ENCODE data around the gene GRAMD1B. TPM values are rescaled to one million over a fixed set of nuclear protein-coding genes. Genes with fewer than 3 reads are reported as not detected.

Gene GRAMD1B
- total and polyA plus RNA-seq, 4 donors = 28.7 to 51.5 (median 45.9) TPM

DNA sequence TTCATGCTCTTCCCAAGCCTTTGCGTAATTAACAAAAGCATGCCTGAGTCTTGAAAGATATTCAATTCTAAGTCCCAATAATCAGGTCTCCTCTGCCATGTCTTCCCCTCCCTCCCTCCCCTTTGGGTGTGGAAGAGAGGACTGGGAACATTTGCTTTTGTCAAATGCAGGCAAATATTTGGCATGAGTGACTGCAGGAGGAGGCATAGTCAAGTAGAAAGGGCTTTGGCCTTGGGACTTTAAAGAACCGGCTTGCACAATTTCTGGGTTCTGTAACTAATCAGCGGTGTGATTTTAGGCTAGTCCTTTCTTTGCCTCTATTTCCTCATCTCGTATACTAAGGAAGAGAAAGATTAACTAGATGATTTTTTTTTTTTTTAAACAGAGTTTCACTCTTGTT, 164.9 kb downstream of the GRAMD1B start:
- H3K4me3 ChIP-seq (ENCODE audit: low read depth, low read length) = no peak overlapping the region
- DNase-seq (ENCODE audit: low read depth in 4 of 6, low spot score in 6 of 6) = no peak
- H3K27ac ChIP-seq (ENCODE audit: low read depth, low read length) = no peak overlapping the region
- H3K27me3 ChIP-seq (ENCODE audit: control insufficient read depth, insufficient read depth, low read length) = no peaks in the 10 kb centered on the region
- WGBS (ENCODE audit: insufficient coverage) = no CpG with 5 or more reads among the region's 4 CpGs
- H3K4me1 ChIP-seq (ENCODE audit: control insufficient read depth, insufficient read depth, low read length) = peaks cover 7% of the 10 kb centered on the region
- H3K9me3 ChIP-seq (ENCODE audit: control insufficient read depth, insufficient read depth, low read length) = no peaks in the 10 kb centered on the region
- peaks cover 58% of the 10 kb centered on the region for H3K36me3 ChIP-seq (ENCODE audit: control insufficient read depth, insufficient read depth, low read length)

DNA sequence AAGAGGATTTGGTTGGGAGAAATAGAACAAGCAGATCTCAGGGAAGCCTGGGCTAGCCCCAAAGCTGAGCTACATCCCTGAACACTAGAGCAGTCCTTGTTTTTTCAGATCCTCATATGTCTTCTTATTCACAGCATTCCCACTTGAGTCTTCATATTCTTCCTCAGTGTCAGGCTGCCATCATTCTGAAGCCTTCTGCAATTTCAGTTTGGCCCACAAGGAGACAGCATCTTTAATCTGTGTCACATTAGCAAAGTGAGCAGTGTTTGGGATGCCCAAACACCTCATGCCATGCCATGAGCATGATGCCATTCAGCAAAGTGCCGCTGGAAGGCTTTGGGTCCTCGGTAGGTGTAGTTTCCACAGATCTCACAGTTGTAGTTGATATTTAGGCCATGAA, 167.8 kb downstream of the GRAMD1B start:
- Histone ChIP-seq H3K4me3 (ENCODE audit: low read depth, low read length) (no peak overlapping the region), H3K36me3 (ENCODE audit: control insufficient read depth, insufficient read depth, low read length) (peaks cover 51% of the 10 kb centered on the region)
- 100% methylated on average over 2 of the region's 2 CpGs for WGBS (ENCODE audit: insufficient coverage)

DNA sequence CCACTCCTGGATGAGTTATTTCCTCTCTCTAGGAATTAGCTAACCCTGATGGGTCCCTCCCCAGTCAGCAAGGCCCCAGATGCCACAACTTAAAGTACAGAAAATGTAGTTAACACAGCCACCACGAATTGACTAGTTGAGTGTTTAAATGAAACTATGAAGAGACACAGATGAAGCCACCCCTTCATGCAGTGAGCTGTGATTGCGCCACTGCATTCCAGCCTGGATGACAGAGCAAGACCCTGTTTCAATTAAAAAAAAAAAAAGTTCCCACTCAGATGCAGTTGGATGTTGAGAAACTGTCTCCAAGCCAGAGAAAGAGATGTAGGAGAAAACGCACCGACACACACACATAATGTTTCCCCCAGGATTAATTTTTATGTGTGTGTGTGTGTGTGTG, 171.1 kb downstream of the GRAMD1B start:
- Histone ChIP-seq H3K9me3 (ENCODE audit: control insufficient read depth, insufficient read depth, low read length) (no peaks in the 10 kb centered on the region), H3K27ac (ENCODE audit: low read depth, low read length) (no peak overlapping the region), H3K27me3 (ENCODE audit: control insufficient read depth, insufficient read depth, low read length) (no peaks in the 10 kb centered on the region), H3K4me3 (ENCODE audit: low read depth, low read length) (no peak overlapping the region), H3K4me1 (ENCODE audit: control insufficient read depth, insufficient read depth, low read length) (no peaks in the 10 kb centered on the region), H3K36me3 (ENCODE audit: control insufficient read depth, insufficient read depth, low read length) (peaks cover 51% of the 10 kb centered on the region)
- 88% methylated on average over 1 of the region's 4 CpGs for WGBS (ENCODE audit: insufficient coverage)
- no peak for DNase-seq (ENCODE audit: low read depth in 4 of 6, low spot score in 6 of 6)

More for the DNA sequence above, 167.8 kb downstream of the GRAMD1B start:
- H3K9me3 ChIP-seq (ENCODE audit: control insufficient read depth, insufficient read depth, low read length) = no peaks in the 10 kb centered on the region
- H3K4me1 ChIP-seq (ENCODE audit: control insufficient read depth, insufficient read depth, low read length) = no peaks in the 10 kb centered on the region
- no peaks in the 10 kb centered on the region for H3K27me3 ChIP-seq (ENCODE audit: control insufficient read depth, insufficient read depth, low read length)
- DNase-seq (ENCODE audit: low read depth in 4 of 6, low spot score in 6 of 6) = no peak
- H3K27ac ChIP-seq (ENCODE audit: low read depth, low read length) = no peak overlapping the region

DNA sequence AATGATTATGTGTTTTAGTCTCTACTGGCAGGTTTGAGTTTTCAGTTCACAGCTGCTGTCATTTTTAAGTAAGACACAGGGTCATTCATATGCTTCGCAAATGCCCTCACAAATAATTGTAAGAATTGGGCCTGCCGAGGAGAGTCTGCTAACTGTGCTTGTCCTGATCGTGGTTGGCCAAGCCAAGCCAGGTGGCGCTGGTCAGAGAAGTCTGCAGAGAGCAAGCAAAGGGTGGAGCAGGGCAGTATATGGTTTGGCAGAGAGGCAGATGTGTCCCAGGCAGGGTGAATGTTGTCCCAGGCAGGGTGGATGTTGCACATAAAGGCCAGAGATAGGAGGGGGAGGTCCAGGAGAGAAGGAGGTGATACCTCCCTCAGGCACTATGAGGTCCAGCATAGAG, 171.7 kb downstream of the GRAMD1B start:
- DNase-seq (ENCODE audit: low read depth in 4 of 6, low spot score in 6 of 6) = no peak

DNA sequence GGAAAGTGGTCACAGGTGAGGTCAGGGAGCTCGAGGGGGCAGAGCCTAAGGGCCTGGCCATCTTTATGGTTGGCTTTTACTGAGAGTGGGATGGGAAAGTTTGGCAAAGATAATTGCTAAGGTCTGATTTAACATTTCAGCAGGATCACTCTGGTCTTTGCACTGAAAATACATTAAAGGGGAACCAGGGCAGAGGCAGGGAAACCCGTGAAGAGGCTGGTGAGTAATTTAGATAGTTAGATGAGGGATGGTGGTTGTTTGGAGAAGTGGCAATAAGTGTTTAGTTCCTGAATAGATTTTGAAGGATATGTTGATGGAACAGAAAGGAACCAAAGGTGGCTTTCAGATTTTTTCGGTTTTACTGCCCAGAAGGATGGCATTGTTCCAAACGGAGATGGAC, 173.6 kb downstream of the GRAMD1B start:
- no peak for DNase-seq (ENCODE audit: low read depth in 4 of 6, low spot score in 6 of 6)
- Histone ChIP-seq H3K27ac (ENCODE audit: low read depth, low read length) (no peak overlapping the region), H3K27me3 (ENCODE audit: control insufficient read depth, insufficient read depth, low read length) (no peaks in the 10 kb centered on the region), H3K4me3 (ENCODE audit: low read depth, low read length) (no peak overlapping the region), H3K4me1 (ENCODE audit: control insufficient read depth, insufficient read depth, low read length) (peaks cover under 1% of the 10 kb centered on the region), H3K9me3 (ENCODE audit: control insufficient read depth, insufficient read depth, low read length) (no peaks in the 10 kb centered on the region), H3K36me3 (ENCODE audit: control insufficient read depth, insufficient read depth, low read length) (peaks cover 64% of the 10 kb centered on the region)
- 90% methylated on average over 4 of the region's 4 CpGs for WGBS (ENCODE audit: insufficient coverage)

More for the DNA sequence above, 171.7 kb downstream of the GRAMD1B start:
- H3K36me3 ChIP-seq (ENCODE audit: control insufficient read depth, insufficient read depth, low read length) = peaks cover 54% of the 10 kb centered on the region
- no peaks in the 10 kb centered on the region for H3K9me3 ChIP-seq (ENCODE audit: control insufficient read depth, insufficient read depth, low read length)
- WGBS (ENCODE audit: insufficient coverage) = 73% methylated on average over 3 of the region's 4 CpGs
- H3K4me1 ChIP-seq (ENCODE audit: control insufficient read depth, insufficient read depth, low read length) = no peaks in the 10 kb centered on the region
- no peaks in the 10 kb centered on the region for H3K27me3 ChIP-seq (ENCODE audit: control insufficient read depth, insufficient read depth, low read length)
- no peak overlapping the region for H3K4me3 ChIP-seq (ENCODE audit: low read depth, low read length)
- H3K27ac ChIP-seq (ENCODE audit: low read depth, low read length) = no peak overlapping the region

DNA sequence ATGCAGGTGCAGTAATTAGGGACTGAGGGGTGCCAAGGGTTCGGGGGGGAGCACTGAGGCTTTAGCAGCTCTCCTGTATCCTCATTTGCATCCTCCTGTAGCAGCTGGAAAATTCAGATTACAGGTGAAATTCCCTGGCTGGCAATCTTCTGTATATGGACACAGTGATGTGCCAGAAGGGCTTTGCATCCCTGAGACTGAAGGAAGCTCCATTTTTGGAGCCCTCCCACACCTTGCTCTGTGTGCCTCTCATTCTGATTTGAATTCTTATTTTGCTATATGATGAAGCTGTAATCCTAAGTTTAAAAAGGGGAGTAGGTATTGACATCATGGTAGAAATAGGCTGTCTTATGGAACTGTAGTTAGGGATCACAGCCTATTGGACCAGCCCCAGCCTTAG, 177.7 kb downstream of the GRAMD1B start:
- WGBS (ENCODE audit: insufficient coverage) = 100% methylated on average over 1 of the region's 1 CpG

DNA sequence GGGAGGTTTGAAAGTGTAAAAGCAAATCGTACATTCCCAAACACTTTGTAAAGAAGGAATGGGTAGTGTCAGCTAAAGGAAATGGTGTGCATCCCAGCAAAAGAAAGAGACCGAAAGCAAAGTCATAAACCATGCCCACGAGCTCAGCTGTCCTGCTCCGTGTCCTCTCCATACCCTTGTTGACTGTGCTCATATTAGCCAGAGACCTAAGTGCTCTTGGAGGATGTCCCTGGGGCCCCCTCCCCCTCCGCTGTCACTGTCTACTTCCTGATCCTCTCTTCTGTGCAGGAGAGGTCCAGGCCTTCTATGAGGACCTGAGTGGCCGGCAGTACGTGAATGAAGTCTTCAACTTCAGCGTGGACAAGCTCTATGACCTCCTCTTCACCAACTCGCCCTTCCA, 178.3 kb downstream of the GRAMD1B start:
- DNase-seq (ENCODE audit: low read depth in 4 of 6, low spot score in 6 of 6) = no peak
- 94% methylated on average over 9 of the region's 9 CpGs for WGBS (ENCODE audit: insufficient coverage)
- no peaks in the 10 kb centered on the region for H3K27me3 ChIP-seq (ENCODE audit: control insufficient read depth, insufficient read depth, low read length)
- H3K27ac ChIP-seq (ENCODE audit: low read depth, low read length) = no peak overlapping the region
- peaks cover 8% of the 10 kb centered on the region for H3K4me1 ChIP-seq (ENCODE audit: control insufficient read depth, insufficient read depth, low read length)
- H3K36me3 ChIP-seq (ENCODE audit: control insufficient read depth, insufficient read depth, low read length) = peaks cover 74% of the 10 kb centered on the region
- no peak overlapping the region for H3K4me3 ChIP-seq (ENCODE audit: low read depth, low read length)
- H3K9me3 ChIP-seq (ENCODE audit: control insufficient read depth, insufficient read depth, low read length) = no peaks in the 10 kb centered on the region

More for the DNA sequence above, 177.7 kb downstream of the GRAMD1B start:
- DNase-seq (ENCODE audit: low read depth in 4 of 6, low spot score in 6 of 6) = no peak
- Histone ChIP-seq H3K9me3 (ENCODE audit: control insufficient read depth, insufficient read depth, low read length) (no peaks in the 10 kb centered on the region), H3K27ac (ENCODE audit: low read depth, low read length) (no peak overlapping the region), H3K36me3 (ENCODE audit: control insufficient read depth, insufficient read depth, low read length) (peaks cover 74% of the 10 kb centered on the region), H3K27me3 (ENCODE audit: control insufficient read depth, insufficient read depth, low read length) (no peaks in the 10 kb centered on the region), H3K4me1 (ENCODE audit: control insufficient read depth, insufficient read depth, low read length) (peaks cover 8% of the 10 kb centered on the region), H3K4me3 (ENCODE audit: low read depth, low read length) (no peak overlapping the region)

DNA sequence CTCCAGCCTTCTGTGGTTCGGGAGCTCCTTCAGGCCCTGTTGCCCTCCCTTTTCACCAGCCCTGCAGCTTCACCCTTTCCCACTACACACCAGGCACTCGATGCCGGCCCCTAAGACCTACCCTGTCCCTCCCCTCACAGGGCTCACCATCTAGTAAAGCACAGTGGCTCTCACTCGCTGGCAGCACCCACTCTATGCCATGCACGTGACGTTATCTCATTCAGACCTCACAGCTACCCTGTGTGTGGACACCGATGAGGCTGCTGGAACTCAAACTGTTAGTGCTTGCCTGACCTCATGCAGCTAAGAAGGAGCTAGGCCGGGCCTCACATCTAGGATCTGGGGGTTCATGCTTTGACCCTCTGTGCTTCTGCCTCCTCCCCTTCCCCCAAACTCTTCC, 178.9 kb downstream of the GRAMD1B start:
- no peaks in the 10 kb centered on the region for H3K27me3 ChIP-seq (ENCODE audit: control insufficient read depth, insufficient read depth, low read length)
- peaks cover 75% of the 10 kb centered on the region for H3K36me3 ChIP-seq (ENCODE audit: control insufficient read depth, insufficient read depth, low read length)
- 93% methylated on average over 8 of the region's 8 CpGs for WGBS (ENCODE audit: insufficient coverage)
- no peak overlapping the region for H3K4me3 ChIP-seq (ENCODE audit: low read depth, low read length)
- DNase-seq (ENCODE audit: low read depth in 4 of 6, low spot score in 6 of 6) = no peak
- peaks cover 8% of the 10 kb centered on the region for H3K4me1 ChIP-seq (ENCODE audit: control insufficient read depth, insufficient read depth, low read length)
- H3K9me3 ChIP-seq (ENCODE audit: control insufficient read depth, insufficient read depth, low read length) = no peaks in the 10 kb centered on the region
- H3K27ac ChIP-seq (ENCODE audit: low read depth, low read length) = no peak overlapping the region

DNA sequence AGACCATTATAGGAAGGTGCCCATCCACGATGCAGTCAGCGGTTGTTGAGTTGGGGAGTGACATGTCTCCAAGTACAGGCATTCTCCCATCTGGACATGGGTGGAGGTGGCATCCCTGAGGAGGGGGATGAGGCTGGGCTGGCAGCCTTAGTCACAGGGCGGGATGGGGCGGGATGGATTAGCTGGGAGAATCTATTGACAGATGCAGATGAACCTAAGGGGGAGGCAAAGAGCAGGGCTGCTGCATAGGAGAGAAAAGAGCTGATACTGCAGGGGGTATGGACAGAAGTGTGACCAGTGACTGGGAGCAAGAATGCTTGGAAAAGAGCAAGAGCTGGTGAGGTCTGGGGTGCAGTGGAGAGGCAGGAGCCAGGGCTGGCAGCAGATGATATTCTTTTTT, 181.6 kb downstream of the GRAMD1B start:
- H3K4me1 ChIP-seq (ENCODE audit: control insufficient read depth, insufficient read depth, low read length) = peaks cover 8% of the 10 kb centered on the region
- WGBS (ENCODE audit: insufficient coverage) = 86% methylated on average over 4 of the region's 4 CpGs
- H3K4me3 ChIP-seq (ENCODE audit: low read depth, low read length) = no peak overlapping the region
- H3K36me3 ChIP-seq (ENCODE audit: control insufficient read depth, insufficient read depth, low read length) = peaks cover 85% of the 10 kb centered on the region
- H3K27ac ChIP-seq (ENCODE audit: low read depth, low read length) = no peak overlapping the region
- no peaks in the 10 kb centered on the region for H3K9me3 ChIP-seq (ENCODE audit: control insufficient read depth, insufficient read depth, low read length)
- H3K27me3 ChIP-seq (ENCODE audit: control insufficient read depth, insufficient read depth, low read length) = no peaks in the 10 kb centered on the region
- DNase-seq (ENCODE audit: low read depth in 4 of 6, low spot score in 6 of 6) = no peak

DNA sequence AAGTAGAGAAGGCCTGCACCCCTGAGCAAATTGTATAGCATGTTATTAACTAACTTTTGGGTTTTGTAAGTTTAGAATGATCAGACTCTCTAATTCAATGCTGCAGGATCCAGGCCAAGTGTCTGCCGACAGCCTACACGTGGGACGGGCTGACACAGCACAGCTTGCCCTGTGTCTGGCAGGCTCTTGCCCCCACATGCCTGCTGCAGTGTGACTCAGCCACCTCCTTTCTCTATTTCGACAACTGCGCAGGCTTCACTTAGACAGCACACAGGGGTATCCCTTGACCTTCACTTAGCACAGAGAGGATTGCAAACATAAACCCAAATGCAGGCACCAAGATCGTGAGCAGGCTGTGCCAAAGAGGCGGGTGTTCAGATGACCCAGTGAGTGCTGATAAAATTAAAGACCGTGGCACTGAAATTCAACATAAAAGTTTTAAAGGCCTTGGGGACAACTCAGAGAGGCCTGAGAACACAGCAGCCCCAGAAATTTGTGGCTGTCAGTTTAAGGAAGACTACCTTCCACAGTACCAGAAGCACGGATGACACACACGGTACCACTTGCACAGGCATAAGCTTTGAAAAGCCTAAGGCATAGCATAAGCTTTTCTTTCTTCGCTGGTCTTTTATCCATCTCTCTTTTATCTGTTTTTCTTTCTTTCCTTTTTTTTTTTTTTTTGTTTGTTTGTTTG, 186.6 kb downstream of the GRAMD1B start:
- Histone ChIP-seq H3K4me1 (ENCODE audit: control insufficient read depth, insufficient read depth, low read length) (no peaks in the 10 kb centered on the region), H3K9me3 (ENCODE audit: control insufficient read depth, insufficient read depth, low read length) (no peaks in the 10 kb centered on the region), H3K27me3 (ENCODE audit: control insufficient read depth, insufficient read depth, low read length) (no peaks in the 10 kb centered on the region), H3K36me3 (ENCODE audit: control insufficient read depth, insufficient read depth, low read length) (peaks cover 76% of the 10 kb centered on the region), H3K4me3 (ENCODE audit: low read depth, low read length) (no peak overlapping the region), H3K27ac (ENCODE audit: low read depth, low read length) (no peak overlapping the region)
- DNase-seq (ENCODE audit: low read depth in 4 of 6, low spot score in 6 of 6) = peak in 1 of 6 donors; percentile 13
- 65% methylated on average over 8 of the region's 11 CpGs for WGBS (ENCODE audit: insufficient coverage)
